ENCODE measurements around the gene NPAS3.

DNA sequence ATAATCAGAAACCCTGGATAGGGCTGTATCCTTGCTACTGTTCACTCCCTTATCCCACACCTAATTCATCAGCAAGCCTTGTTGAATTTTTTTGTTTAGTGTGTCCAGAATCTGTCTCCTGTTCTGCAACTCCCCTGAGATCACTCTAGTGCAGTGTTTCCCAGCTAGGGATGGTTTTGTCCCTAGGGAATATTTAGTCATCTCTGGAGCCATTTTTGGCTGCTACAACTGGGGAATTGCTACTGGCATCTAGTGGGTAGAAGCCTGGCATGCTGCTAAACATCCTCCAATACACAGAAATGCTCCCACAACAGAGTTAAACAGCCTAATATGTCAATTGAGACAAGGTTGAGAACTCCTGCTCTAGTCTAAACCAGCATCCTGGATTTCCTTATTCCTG lies 248.0 kb downstream of the NPAS3 start:
- TF ChIP-seq, protein P1, sequence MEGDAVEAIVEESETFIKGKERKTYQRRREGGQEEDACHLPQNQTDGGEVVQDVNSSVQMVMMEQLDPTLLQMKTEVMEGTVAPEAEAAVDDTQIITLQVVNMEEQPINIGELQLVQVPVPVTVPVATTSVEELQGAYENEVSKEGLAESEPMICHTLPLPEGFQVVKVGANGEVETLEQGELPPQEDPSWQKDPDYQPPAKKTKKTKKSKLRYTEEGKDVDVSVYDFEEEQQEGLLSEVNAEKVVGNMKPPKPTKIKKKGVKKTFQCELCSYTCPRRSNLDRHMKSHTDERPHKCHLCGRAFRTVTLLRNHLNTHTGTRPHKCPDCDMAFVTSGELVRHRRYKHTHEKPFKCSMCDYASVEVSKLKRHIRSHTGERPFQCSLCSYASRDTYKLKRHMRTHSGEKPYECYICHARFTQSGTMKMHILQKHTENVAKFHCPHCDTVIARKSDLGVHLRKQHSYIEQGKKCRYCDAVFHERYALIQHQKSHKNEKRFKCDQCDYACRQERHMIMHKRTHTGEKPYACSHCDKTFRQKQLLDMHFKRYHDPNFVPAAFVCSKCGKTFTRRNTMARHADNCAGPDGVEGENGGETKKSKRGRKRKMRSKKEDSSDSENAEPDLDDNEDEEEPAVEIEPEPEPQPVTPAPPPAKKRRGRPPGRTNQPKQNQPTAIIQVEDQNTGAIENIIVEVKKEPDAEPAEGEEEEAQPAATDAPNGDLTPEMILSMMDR (conservative IDR thresholded peaks at IDR 0.05; ENCODE audit: low read depth, low read length) = no peak
- no peak for TF ChIP-seq EZH2 (IDR thresholded peaks at IDR 0.05; ENCODE audit: borderline replicate concordance, low read depth, low read length, poor library complexity, severe bottlenecking)
